Kidney (tissue), 14 donors: ENCODE measurements around the gene HTR6. TPM values are rescaled to one million over a fixed set of nuclear protein-coding genes. Genes with fewer than 3 reads are reported as not detected.

Experiments
- DNase-seq, 5 donors: peaks; one replicate each; pipeline ENCODE4 v3.0.0-alpha.2; 2013 to 2020
- FAIRE-seq: peaks from 2 replicates; lab custom pipeline; 2012; peaks lifted over from hg19 to GRCh38; lab: Jason Lieb, UNC
- H3K27ac ChIP-seq, 2 donors: one replicate each; pipeline ENCODE4 v1.7.0; 2013; ENCODE audit warnings: low read depth in 2 of 2, low read length in 2 of 2, inconsistent platforms in 1 of 2
- H3K27me3 ChIP-seq: one replicate; pipeline ENCODE4 v1.7.1; 2013; ENCODE audit warnings: low read length, inconsistent platforms; ENCODE audit not compliant: control insufficient read depth, insufficient read depth
- H3K36me3 ChIP-seq, 3 donors: one replicate each; pipeline versions ENCODE4 v1.7.0 to v1.7.1; 2013; ENCODE audit warnings: low read length in 3 of 3, control low read depth in 1 of 3, inconsistent platforms in 1 of 3; ENCODE audit not compliant: insufficient read depth in 3 of 3, control insufficient read depth in 2 of 3
- H3K4me1 ChIP-seq, 3 donors: one replicate each; pipeline versions ENCODE4 v1.7.0 to v1.7.1; 2013; ENCODE audit warnings: low read length in 3 of 3, inconsistent platforms in 1 of 3, low read depth in 1 of 3; ENCODE audit not compliant: control insufficient read depth in 2 of 3, insufficient read depth in 2 of 3
- H3K4me3 ChIP-seq, 3 donors: one replicate each; pipeline versions ENCODE4 v1.7.0 to v1.8.1; 2013; ENCODE audit warnings: low read length in 3 of 3, control low read depth in 1 of 3, inconsistent platforms in 1 of 3
- H3K9ac ChIP-seq, 3 donors: one replicate each; pipeline versions ENCODE4 v1.7.0 to v1.7.1; 2013; ENCODE audit warnings: low read length in 3 of 3, control low read depth in 1 of 3, inconsistent platforms in 1 of 3
- H3K9me3 ChIP-seq, 3 donors: one replicate each; pipeline versions ENCODE4 v1.7.0 to v1.7.1; 2013; ENCODE audit warnings: low read length in 3 of 3, control low read depth in 1 of 3, inconsistent platforms in 1 of 3; ENCODE audit not compliant: control insufficient read depth in 2 of 3, insufficient read depth in 1 of 3
- CTCF ChIP-seq: IDR thresholded peaks from 3 replicates; pipeline ENCODE4 v1.5.1; 2012; ENCODE audit warnings: mild to moderate bottlenecking, moderate library complexity, borderline replicate concordance; ENCODE audit not compliant: insufficient read depth; ENCODE audit errors: extremely low read depth
- intact Hi-C: fragments of 100-400 bp; cut with DNase I; formaldehyde crosslinking; loops from one replicate; pipeline ENCODE4 v1.11.1; 2022
- polyA plus RNA-seq: library from polyadenylated mRNA; stranded (reverse); fragments of 350-450 nt; fragmentation: Illumina TruSeq; extraction: RNeasy Lipid Tissue Mini Kit (QIAGEN cat#74804); gene quantifications from one replicate; pipeline ENCODE4 v1.2.3, GENCODE V29; 2014; ENCODE audit warnings: low read depth, low replicate concordance; ENCODE audit not compliant: insufficient read depth
- total RNA-seq: library from RNA; stranded (reverse); fragmentation: NEBNext Ultra II Directional; extraction: Animal tissue kit (Norgen Biotek cat#: 25700); gene quantifications from one replicate; pipeline ENCODE4 v1.2.1, GENCODE V29; 2021
- donor health status: control.
- donor health status: control.
- donor health status: control.
- donor health status: control.
- donor health status: control.
- donor health status: DM: yes; HTN: yes; CAD: no.
- donor health status: Normal renal cell carcinoma (clear cell type).

HTR6 gene
- total and polyA plus RNA-seq, 2 donors from 2014 or later = not detected

- Histone ChIP-seq H3K36me3 (peaks cover 0 to 4% (median under 1%) of the 10 kb centered on the region in 3 donors), H3K4me1 (no peaks in the 10 kb centered on the region), H3K4me3 (no peak overlapping the region), H3K9me3 (no peaks in the 10 kb centered on the region), H3K9ac (no peak overlapping the region), H3K27me3 (no peaks in the 10 kb centered on the region), H3K27ac (no peak overlapping the region)
- DNase-seq = no peak
- intact Hi-C loops = no loop called here
- TF ChIP-seq CTCF = no peak
- FAIRE-seq = no peak
These were observed 17.6 kb downstream of the HTR6 start for GRCh38 chr1:19682257-19682656.

- H3K27ac ChIP-seq = no peak overlapping the region
- peaks cover 0 to 4% (median 4%) of the 10 kb centered on the region in 3 donors for H3K36me3 ChIP-seq
- FAIRE-seq (no peak), DNase-seq (no peak)
- no peaks in the 10 kb centered on the region for H3K9me3 ChIP-seq
- H3K27me3 ChIP-seq = no peaks in the 10 kb centered on the region
- H3K4me3 ChIP-seq = no peak overlapping the region
- intact Hi-C loops = no loop called here
- no peak for TF ChIP-seq CTCF
- no peak overlapping the region for H3K9ac ChIP-seq
- no peaks in the 10 kb centered on the region for H3K4me1 ChIP-seq
These were observed 18.2 kb downstream of the HTR6 start for GRCh38 chr1:19682901-19683300.

- no peak for DNase-seq
- Histone ChIP-seq H3K27ac (no peak overlapping the region), H3K27me3 (no peaks in the 10 kb centered on the region), H3K9me3 (no peaks in the 10 kb centered on the region), H3K9ac (no peak overlapping the region), H3K4me1 (no peaks in the 10 kb centered on the region), H3K4me3 (no peak overlapping the region), H3K36me3 (peaks cover 0 to 4% (median 4%) of the 10 kb centered on the region in 3 donors)
- FAIRE-seq = no peak
- intact Hi-C loops = no loop called here
- TF ChIP-seq CTCF = no peak
These were observed 18.7 kb downstream of the HTR6 start for GRCh38 chr1:19683351-19683750.

- no peak for TF ChIP-seq CTCF
- intact Hi-C loops = no loop called here
- H3K27me3 ChIP-seq = no peaks in the 10 kb centered on the region
- FAIRE-seq (no peak), DNase-seq (no peak)
- H3K36me3 ChIP-seq = peaks cover 0 to 8% (median 7%) of the 10 kb centered on the region in 3 donors
- no peak overlapping the region for H3K27ac ChIP-seq
- H3K4me1 ChIP-seq = no peaks in the 10 kb centered on the region
- no peaks in the 10 kb centered on the region for H3K9me3 ChIP-seq
- H3K4me3 ChIP-seq = no peak overlapping the region
- no peak overlapping the region for H3K9ac ChIP-seq
These were observed 20.0 kb downstream of the HTR6 start for GRCh38 chr1:19684677-19685076.
